Osteocyte (in vitro differentiated cells): ENCODE data around the gene IFNLR1. TPM values are rescaled to one million over a fixed set of nuclear protein-coding genes. Genes with fewer than 3 reads are reported as not detected.
"Not testable (repeated sequence)": the region's sequence is repeated elsewhere in the genome, so short reads cannot be mapped to it uniquely, and the experiment has no call there.

Experiments
- DNase-seq: peaks from one replicate; pipeline ENCODE4 v3.0.0; 2021; ENCODE audit warnings: mixed read lengths; ENCODE audit not compliant: unreplicated experiment; ENCODE audit errors: extremely low spot score
- H3K27ac Mint-ChIP-seq: one replicate; pipeline ENCODE4 v1.8.0; 2021; ENCODE audit warnings: mild to moderate bottlenecking, mixed read lengths; ENCODE audit not compliant: unreplicated experiment
- H3K27me3 Mint-ChIP-seq: one replicate; pipeline ENCODE4 v1.8.0; 2021; ENCODE audit warnings: mixed read lengths; ENCODE audit not compliant: unreplicated experiment
- H3K36me3 Mint-ChIP-seq: one replicate; pipeline ENCODE4 v1.8.0; 2021; ENCODE audit warnings: mixed read lengths; ENCODE audit not compliant: unreplicated experiment
- H3K4me1 Mint-ChIP-seq: one replicate; pipeline ENCODE4 v1.8.0; 2021; ENCODE audit warnings: mixed read lengths; ENCODE audit not compliant: unreplicated experiment
- H3K4me3 Mint-ChIP-seq: one replicate; pipeline ENCODE4 v1.8.0; 2021; ENCODE audit warnings: mild to moderate bottlenecking, moderate library complexity, mixed read lengths; ENCODE audit not compliant: unreplicated experiment
- H3K9me3 Mint-ChIP-seq: one replicate; pipeline ENCODE4 v1.8.0; 2021; ENCODE audit warnings: mixed read lengths; ENCODE audit not compliant: unreplicated experiment
- CTCF ChIP-seq: fragments of 200-600 bp; sonication (generic); IDR thresholded peaks from 2 replicates; pipeline ENCODE4 v1.5.0; 2021; ENCODE audit warnings: antibody characterized with exemption, mild to moderate bottlenecking, moderate library complexity
- total RNA-seq: library from RNA; stranded (reverse); gene quantifications from 2 replicates; pipeline ENCODE4 v1.2.1, GENCODE V29; 2021

IFNLR1 gene
- total RNA-seq, 1 donor from 2014 or later: 0.16 TPM

DNA sequence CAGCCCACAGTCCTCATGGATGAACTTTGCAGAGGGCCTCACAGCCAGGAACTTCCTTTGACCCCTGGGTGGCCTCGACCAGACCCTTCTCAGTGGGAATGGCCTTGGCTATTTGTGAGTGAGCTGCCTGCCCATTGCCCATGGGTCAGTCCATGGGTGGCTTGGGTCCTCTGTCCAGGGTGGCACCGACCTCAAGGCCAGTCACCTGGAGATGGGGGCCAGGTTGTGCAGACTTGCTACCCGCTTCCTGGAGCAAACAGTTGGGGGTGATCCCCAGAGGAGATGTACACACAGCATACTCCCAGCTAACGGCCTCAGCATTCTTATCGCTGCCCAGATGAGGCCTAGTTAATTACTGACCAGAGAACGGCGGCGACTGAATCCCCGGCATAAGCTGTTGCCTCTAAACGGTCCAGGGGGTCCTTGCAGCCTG, 23.1 kb upstream of the IFNLR1 start:
- H3K4me3 Mint-ChIP-seq: no peak overlapping the region
- no peaks in the 10 kb centered on the region for H3K9me3 Mint-ChIP-seq
- H3K27me3 Mint-ChIP-seq: peaks cover 16% of the 10 kb centered on the region
- H3K4me1 Mint-ChIP-seq: peaks cover 1% of the 10 kb centered on the region
- no peaks in the 10 kb centered on the region for H3K36me3 Mint-ChIP-seq
- no peak for TF ChIP-seq CTCF
- no peak for DNase-seq
- H3K27ac Mint-ChIP-seq: no peak overlapping the region

DNA sequence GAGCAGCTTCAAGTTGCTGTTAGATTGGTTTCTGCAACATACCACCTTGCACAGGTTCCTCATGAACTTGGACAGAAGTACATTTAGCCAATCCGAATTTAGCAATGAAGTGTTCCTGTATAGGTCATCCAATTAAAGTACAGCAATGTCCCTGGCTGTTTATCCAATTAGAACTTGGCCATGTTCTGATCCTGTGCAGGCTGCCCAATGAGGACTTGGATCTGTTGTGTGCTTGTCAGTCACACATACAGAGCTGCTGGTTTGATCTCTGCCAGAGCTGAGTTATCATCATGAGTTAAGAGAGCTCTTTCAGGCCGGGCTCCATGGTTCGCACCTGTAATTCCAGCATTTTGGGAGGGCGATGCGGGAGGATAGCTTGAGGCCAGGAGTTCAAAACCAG, 22.0 kb upstream of the IFNLR1 start:
- peaks cover 8% of the 10 kb centered on the region for H3K27me3 Mint-ChIP-seq
- H3K27ac Mint-ChIP-seq: no peak overlapping the region
- no peak overlapping the region for H3K4me3 Mint-ChIP-seq
- no peak for TF ChIP-seq CTCF
- no peaks in the 10 kb centered on the region for H3K4me1 Mint-ChIP-seq
- no peak for DNase-seq
- H3K9me3 Mint-ChIP-seq: no peaks in the 10 kb centered on the region
- H3K36me3 Mint-ChIP-seq: no peaks in the 10 kb centered on the region

DNA sequence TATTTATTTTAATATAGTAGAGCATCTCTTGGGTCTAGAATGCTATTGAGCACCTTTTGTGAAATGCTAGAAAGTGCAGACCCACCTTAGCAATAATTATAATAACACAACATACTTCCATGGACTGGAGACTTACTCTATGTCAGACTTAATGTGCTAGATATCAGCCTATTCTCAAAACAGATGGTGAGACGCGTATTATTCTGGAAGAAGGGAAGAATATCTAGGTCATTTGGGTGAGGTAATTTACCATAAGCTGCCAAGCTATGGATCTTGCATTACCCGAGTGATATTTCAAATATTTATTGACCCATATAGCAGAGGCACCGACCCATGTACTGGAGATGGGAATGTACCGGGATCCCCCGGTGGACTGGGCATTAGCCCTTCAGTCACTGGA, 20.6 kb upstream of the IFNLR1 start:
- H3K27ac Mint-ChIP-seq: no peak overlapping the region
- no peak for TF ChIP-seq CTCF
- H3K36me3 Mint-ChIP-seq: no peaks in the 10 kb centered on the region
- no peak for DNase-seq
- no peaks in the 10 kb centered on the region for H3K9me3 Mint-ChIP-seq
- H3K27me3 Mint-ChIP-seq: peaks cover 4% of the 10 kb centered on the region
- H3K4me3 Mint-ChIP-seq: no peak overlapping the region
- H3K4me1 Mint-ChIP-seq: no peaks in the 10 kb centered on the region

GRCh38 chr1:24207395-24207687, 20.3 kb upstream of the IFNLR1 start:
- not testable (repeated sequence) for H3K27me3 Mint-ChIP-seq, H3K27ac Mint-ChIP-seq, H3K4me3 Mint-ChIP-seq, H3K36me3 Mint-ChIP-seq, DNase-seq, H3K9me3 Mint-ChIP-seq, H3K4me1 Mint-ChIP-seq

DNA sequence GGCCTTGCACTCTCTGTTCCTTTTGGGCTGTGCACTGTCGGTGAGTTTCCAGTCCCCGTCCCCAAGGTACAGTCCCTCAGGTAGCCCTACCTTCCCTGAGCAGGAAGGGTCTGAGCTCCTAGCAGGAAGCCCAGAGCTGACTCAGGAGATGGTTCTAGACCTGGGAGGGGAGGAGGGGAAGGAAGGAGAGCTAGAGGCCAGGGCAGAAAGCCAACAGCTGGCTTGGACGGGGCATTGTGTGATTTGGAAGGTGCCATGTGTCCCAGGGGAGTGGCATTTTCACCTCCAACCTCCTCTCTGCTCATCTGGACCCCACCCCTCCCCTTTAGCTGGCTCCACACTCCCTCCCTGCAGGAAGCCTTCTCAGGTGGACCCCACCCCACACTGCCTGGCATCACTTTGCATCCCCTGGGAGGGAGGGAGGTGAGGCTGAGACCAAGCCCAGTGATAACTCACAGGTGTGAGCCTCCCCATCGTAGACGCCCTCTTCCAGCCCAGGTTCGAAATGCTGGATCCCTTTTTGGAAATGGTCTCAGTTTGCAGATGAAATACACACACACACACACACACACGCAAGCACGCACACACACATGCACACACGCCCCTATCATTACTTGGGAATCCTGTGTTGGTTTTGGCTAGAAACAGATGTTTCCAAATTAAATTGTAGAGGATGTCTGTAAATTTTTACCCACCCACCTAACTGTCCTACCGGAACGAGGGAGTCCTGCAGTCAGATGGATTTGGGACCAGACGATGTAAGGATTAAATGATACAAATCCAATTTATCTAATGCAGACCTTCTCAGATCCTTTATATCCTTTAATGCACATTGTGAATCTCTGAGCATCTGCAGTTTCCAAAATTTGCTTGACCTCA, 19.7 kb upstream of the IFNLR1 start:
- Mint-ChIP-seq H3K27me3 (peaks cover 4% of the 10 kb centered on the region), H3K36me3 (no peaks in the 10 kb centered on the region), H3K4me3 (no peak overlapping the region), H3K9me3 (no peaks in the 10 kb centered on the region), H3K4me1 (peaks cover 7% of the 10 kb centered on the region), H3K27ac (no peak overlapping the region)
- DNase-seq: no peak
- no peak for TF ChIP-seq CTCF
